G401 (cell line): ENCODE results near the gene THSD7A. TPM values are rescaled to one million over a fixed set of nuclear protein-coding genes. Genes with fewer than 3 reads are reported as not detected.

Experiments used
- DNase-seq: peaks from one replicate; pipeline ENCODE4 v3.0.0-alpha.2; 2015; ENCODE audit warnings: low spot score
- in situ Hi-C: cut with HindIII; loops from 2 replicates; pipeline ENCODE4 v1.10.0; 2016; ENCODE audit warnings: low sequenced_read_pairs, mixed read lengths
- total RNA-seq: library from RNA; depleted of rRNA; stranded (reverse); fragments of >200 nt; shearing (Covaris generic); gene quantifications from 2 replicates; pipeline ENCODE4 v1.2.3, GENCODE V29; 2014

Gene THSD7A
- total RNA-seq, 1 experiment from 2014 or later, result not detected

DNA sequence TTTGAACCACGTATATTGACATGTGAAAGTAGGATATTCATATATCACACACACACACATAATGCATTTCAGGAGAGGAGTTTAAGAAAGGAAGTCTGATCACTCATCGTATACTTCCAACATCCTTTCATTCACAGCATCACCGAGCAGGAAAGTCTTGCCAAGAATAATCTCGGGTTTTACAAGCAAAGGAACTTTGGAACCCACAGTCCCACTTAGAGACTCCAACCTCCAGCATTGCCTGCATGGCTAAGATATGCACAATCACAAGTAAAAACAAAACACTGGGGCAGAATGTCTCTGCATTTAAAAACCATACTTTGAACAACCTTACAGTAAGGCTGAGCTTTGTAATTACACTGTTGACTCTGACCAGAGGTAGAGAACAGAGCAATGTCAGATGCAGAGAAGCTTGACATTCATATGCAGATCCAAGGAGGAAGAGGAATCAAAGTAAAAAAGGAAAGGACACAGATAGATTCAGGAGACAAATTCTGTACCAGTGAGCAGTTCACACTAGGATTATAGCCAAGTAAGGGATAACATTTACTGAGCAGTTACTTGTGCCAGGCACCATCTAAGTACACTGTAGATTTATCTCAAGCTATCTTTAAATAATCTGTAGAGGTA lies 14.8 kb downstream of the THSD7A start:
- no peak for DNase-seq
- in situ Hi-C loops, result no loop called here

DNA sequence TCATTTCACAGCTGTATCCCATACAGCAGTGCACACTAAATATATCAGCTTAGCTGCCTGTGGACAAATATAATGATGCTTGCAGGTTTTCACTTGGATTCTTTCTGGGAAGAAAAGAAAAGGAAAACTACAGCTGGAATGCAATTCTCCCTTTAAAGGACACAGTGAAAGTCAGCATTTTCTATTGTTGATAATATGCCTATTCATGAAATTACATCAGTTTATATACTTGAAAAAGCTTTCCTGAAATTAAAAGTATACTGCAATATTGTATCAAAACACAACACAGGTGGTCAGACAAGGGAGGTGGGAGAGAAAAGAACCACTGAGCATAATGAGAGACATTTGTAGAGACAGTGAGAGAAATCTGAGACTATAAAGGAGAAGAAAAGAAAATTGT lies 20.3 kb downstream of the THSD7A start:
- in situ Hi-C loops, result no loop called here
- DNase-seq, result no peak

DNA sequence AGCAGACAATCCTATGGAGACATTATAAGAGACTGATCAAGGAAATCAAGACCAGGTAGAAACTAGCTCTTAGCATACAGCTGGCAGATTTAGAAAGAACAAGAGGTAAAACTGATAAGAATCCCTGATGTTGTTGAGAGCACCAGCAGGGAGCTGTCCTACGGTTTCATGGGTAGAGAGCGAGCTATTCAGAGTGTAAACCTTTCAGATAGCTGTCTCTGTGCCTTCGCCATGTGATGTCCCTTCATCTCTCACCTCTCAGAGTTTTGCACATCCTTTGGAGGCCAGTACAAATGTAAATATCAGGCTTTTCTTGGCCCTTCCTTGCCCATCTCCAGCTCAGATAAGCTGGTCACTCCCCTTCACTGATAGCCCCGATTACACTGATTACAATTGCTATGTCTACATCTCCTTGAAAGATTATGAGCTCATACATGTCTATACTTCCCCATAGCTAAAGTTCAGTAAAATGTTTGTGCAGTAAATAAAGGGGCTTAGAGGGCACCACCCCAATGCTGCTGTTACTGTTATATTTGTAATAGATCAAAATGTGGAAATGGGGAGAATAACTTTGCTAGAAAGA lies 21.9 kb downstream of the THSD7A start:
- in situ Hi-C loops, result no loop called here
- DNase-seq, result no peak

DNA sequence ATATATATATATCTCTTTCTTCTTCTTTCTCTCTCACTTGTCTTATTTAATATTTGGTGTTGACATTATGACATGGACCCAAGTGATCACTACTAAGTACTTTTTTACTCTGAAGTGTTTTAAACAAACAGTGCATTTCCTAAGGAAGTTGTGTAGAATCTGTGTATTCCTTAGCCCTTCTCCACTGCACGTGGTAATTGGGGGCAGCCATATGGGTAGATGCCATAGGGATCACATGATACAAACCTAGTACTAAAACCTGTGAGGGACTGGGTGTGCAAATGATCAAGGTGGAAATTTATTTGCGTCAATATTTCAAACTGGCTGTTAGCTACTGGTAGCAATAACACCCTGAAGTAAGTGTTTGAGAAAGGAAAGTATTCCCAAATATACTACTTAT lies 25.0 kb downstream of the THSD7A start:
- in situ Hi-C loops, result no loop called here
- DNase-seq, result no peak

DNA sequence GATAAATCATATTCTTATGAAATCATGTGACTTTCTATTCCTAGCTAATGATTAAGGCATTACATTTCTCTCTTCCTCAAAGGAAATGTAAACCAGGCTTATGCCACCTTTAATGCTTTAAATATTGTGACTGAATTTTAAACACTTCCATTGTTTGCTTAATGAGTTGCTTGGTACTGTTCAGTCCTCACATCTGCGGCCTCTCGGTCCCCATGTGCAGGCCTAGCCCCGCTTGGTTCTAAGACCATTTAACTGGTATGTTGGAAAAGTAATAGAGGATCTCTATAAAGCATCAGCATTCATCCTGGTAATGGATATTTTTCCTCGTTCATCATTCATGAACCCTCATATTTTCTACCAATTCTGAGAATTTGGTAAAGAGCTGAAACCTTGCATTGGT lies 27.4 kb downstream of the THSD7A start:
- in situ Hi-C loops, result no loop called here
- DNase-seq, result no peak

DNA sequence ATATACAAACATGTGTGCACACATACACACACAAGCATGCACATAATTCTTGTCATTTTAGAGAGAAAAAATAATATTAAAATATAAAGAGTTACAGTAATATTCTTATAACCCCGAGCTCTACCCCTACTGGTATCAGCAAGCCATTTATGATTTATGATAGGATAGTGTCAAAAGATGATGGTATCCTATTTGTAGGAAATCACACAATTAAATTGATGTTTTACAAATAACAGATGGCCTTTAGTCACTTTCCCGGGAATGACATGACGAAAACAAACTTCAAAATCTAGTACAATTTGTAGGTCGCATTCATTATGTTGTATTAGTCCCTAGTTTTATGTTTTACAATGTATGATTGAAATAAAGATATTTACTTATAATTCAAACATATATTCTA lies 36.8 kb downstream of the THSD7A start:
- in situ Hi-C loops, result no loop called here
- DNase-seq, result no peak

DNA sequence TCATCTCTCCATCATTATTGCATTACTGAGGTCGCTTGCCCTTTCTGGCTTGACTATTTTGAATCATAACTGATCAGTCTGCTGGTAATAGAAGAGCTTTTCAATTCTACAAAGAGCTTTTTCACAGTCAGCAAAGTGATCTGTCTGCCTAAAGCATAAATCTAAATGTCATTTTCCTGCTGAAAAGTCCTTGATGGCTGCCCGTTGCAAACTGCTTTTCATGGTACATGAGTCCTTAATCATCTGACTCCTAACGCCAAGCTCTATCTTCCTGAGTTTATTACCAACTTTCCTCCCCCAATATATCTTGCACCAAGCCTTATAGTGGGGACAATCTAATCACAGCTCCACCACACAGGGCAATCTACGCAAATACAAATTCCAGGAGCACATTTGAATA lies 39.8 kb downstream of the THSD7A start:
- in situ Hi-C loops, result no loop called here
- DNase-seq, result no peak

DNA sequence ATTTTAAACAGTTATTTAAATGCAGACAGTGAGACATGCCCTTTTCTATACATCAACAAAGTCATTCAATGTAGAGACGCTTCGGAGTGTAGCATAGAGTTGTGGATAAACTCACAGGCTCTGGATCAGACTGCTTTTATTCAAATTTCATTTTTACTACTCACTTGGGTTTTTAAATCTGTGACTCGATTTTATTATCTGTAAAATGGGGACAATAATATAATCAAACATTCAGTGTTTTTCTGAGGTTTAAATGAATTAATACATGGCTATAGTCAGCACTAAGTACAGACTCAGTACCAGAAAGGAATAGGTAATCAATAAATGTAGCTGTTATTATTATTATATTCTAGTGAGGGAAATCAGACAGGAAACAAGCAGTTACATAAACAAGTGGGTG lies 43.4 kb downstream of the THSD7A start:
- in situ Hi-C loops, result no loop called here
- no peak for DNase-seq

DNA sequence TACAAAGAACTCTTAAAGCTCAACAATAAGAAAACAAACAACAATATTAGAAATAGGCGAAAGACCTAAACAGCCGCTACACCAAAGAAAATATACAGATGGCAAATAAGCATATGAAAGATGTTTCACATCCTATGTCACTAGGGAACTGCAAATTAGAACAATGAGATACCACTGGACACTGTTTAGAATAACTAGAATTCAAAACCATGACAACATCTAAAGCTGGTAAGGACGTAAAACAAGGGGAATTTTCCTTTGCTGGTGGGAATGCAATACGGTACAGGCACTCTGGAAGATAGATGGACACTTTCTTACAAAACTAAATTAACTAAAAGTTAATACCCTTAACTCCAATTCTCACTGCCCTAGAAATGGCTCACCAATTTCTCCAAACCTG lies 44.5 kb downstream of the THSD7A start:
- in situ Hi-C loops, result no loop called here
- no peak for DNase-seq

DNA sequence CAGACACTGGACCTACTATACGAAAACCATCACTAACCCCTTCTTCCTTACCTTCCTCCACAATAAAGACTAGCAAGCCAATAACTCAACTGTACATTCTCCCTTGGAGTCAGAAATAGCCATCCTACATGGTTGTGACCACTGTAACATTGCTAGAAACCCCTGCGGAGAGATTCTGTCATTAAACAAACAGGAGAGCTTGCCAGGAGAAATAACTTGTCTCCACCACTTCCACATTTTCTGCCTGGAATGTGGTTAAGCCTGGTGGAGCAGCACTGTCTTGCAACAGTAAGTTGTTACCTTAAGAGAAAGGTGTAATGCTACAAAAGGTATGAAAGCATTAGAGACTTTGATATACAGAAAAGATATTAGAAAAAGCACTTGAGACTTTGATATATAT lies 45.8 kb downstream of the THSD7A start:
- DNase-seq, result no peak
- in situ Hi-C loops, result no loop called here

DNA sequence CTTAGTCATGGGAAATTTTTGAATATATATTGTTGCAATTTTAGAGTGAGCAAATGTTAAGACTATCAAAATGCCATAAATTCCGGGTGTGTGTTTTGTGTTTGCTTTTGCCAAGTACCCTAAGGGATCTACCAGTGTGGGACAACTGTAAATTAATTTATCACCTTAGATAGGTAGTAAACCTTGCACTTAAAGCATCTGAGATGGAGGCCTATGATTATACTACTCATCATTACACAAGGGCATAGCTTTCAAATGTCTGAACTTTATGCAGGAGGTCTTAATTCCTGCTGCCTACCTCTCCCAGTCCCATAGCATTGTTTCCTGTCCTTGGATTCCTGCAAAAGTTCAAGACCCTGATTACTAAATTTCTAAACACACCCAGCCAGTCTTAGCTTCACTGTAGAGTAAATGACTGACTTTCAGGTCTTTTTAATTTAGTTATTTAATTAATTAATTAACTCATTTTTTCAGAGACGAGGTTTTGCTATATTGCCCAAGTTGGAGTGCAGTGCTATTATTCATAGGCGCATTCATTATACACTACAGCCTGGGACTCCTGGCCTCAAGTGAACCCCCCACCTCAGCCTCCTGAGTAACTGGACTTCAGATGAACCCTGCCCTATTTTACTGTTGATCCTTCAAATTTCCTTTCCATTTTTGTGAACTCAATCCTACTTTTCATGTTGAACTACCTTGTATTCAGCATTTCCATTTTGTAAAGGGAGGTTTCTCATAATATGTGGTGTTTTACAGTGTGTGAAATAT lies 47.0 kb downstream of the THSD7A start:
- in situ Hi-C loops, result no loop called here
- no peak for DNase-seq

DNA sequence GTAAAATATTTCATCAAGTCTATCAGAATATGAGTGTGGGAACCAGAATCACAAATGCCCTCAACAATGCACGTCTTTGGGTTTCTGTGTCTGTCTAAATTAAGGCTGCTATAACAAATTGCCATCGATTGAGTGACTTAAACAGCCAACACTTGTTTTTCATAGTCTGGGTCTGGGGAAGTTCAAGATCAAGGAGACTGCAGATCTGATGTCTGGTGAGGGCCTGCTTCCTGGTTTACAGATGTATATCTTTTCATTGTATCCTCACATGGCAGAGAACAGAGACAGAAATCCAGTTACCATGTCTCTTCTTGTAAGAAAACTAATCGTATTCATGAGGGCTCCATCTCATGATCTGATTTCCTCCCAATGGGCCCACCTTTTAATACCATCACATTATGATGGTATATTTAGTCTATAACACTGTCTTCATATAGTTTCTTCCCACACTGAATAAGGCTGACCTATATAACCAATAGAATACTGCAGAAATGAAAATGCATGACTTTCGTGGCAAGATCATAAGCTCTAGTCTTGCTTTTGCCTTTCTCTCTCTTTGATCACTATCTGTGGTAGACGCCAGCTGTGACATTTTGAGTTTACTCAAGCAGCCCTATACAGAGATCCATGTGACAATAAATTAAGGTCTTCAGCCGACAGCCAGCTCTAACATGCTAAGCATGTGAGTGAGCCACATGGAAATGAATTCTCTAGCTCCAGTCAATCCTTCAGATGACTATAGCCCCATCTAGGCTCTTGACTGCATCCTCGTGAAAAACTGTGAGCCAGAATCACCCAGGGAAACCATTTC lies 51.9 kb downstream of the THSD7A start:
- DNase-seq, result no peak
- in situ Hi-C loops, result no loop called here

DNA sequence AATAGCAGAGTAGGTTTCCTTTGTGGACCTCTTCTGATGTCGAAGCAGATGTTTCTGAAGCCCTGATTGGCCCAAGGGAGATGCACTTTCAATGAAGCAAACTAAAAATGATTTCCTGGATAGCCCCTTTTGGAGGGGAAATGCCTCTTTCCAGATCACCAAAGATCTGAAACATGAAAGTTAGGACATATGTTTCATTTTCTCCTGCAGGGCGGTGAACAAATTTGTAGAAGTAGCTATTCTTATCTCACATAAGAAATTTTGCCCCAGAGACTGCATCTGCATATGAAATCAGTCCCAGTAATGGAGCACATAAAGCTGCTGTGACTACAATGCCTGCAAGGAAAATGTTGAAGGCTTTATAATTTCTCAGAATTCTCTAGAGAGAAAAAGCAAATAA lies 56.0 kb downstream of the THSD7A start:
- in situ Hi-C loops, result no loop called here
- DNase-seq, result no peak

DNA sequence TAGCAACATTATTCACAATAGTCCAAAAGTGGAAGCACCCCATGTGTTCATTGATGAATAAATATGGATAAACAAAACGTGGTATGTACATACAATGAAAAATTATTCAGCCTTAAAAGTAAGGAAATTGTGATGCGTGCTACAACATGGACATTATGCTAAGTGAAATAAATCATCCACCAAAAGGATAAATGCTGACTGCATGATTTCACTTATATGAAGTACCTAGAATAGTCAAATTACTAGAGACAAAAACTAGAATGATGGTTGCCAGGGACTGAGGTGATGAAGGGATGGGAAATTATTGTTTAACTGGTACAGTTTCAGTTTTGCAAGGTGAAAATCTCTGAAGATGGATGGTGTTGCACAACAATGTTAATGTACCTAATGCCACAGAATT lies 56.6 kb downstream of the THSD7A start:
- no peak for DNase-seq
- in situ Hi-C loops, result no loop called here

DNA sequence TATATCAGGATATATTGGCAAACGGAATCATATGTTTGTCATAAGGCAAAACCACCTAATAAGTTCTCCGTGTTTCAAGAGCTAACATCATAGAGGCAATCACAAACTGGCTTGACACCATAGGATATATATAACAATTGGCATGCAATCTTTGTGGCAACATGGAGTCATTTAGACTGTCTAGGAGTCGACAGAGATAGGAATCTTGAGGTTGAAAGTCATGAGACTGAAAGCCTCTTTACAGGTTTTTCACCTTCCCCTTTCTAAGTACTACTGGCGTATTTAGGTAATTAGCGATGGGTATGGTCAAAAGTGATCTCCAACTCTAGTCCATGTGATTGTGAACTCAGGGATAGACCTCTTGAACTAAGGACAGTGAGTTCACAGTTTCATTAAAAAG lies 63.7 kb downstream of the THSD7A start:
- in situ Hi-C loops, result no loop called here
- no peak for DNase-seq

DNA sequence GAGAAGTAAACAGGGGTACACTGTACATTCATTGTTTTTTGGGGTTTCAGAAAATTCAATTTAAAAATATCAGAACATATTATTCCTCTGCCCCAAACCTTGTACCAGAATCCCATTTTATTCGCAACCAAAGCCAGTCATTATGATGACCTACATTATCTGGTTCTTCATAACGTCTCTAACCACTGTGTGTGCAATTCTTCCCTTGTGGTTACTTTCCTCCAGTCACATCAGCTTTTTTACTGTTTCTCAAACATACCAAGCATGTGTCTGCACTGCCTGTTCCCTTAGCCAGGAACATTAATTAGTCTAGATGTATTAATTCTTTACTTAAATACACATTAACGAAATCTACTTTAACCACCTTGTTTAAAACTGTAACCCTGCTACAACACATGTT lies 64.8 kb downstream of the THSD7A start:
- in situ Hi-C loops, result no loop called here
- no peak for DNase-seq

DNA sequence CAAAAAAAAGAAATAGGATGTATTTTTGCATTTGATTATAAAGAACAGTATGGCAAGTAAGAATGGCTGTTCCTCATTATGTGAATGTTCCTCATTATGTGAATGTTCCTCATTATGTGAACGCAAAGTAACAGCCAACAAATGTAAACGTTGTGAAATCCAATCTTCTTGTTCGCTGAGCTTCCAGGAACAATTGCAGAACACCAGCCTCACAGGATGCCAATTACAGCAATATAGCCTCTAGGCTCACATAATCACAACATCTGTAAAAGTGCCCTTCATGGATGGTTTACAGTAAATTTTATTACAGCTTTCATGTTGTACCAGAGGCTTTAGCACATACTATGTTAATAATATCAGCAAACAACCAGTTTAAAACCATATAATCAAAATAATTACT lies 71.6 kb downstream of the THSD7A start:
- no peak for DNase-seq

DNA sequence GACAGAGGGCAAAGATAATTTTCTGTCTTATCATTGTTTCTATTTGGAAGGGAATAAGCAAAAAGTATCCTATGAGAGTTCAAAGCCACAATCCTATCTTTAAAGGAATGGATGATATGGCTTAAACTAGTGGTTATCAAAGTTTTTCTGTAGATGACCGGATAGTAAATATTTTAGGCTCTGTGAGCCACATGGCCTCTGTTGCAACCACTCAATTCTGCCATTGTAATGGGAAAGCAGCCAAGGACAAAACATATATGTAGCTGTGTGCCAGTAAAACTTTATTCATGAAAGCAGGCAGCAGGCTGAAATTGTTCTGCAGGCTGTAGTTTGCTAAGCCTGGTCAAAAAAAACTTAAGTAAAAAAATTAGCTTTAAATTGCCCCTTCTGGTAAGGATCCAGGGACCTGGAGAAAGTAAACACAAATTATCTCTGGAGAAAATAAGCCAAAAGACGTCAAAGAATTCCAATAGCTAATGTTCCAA lies 73.3 kb downstream of the THSD7A start:
- DNase-seq, result no peak
- in situ Hi-C loops, result no loop called here

More for the DNA sequence above, 71.6 kb downstream of the THSD7A start:
- in situ Hi-C loops, result no loop called here

DNA sequence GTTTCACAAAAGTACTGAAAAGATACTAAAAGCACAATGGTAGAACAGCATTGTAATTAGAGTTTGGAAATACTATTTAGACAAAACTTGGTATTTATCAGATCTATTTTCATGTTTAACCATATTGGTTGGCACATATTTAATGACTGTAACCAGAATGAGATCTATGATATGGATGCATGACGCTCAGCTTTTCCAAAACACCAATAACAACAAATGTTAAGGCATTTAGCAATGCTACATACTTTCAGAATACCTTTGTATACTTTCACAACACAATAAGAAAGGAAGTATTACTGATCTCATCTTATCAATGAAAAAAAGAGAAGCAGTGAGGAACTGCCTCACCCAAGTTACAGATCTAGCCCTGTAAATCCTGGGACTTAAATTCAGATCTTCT lies 74.8 kb downstream of the THSD7A start:
- in situ Hi-C loops, result no loop called here
- DNase-seq, result no peak

DNA sequence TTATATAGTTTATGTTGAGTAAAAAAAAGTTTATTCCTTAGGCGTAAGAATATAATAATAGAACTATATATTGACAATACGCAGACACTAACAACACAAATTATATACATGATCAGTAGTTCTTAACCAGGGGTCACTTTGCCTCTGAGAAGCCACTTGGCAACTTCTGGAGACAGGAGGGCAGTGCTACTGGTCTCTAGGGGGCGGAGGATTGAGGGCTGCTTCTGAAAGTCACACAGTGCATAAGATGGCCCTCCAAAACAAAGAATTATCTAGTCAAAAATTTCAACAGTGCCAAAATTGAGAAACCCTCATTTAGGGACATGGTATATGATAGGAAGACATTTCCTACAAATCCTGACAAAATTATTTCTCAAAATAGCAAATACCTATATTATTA lies 77.1 kb downstream of the THSD7A start:
- DNase-seq, result no peak
- in situ Hi-C loops, result no loop called here
